ENCODE results near the gene LCNL1.

The LCNL1 gene

GRCh38 chr9:137008312-137008711 is 25.5 kb downstream of the LCNL1 start:
- no peak for DNase-seq (ENCODE audit: low read depth)
- TF ChIP-seq, protein P1, sequence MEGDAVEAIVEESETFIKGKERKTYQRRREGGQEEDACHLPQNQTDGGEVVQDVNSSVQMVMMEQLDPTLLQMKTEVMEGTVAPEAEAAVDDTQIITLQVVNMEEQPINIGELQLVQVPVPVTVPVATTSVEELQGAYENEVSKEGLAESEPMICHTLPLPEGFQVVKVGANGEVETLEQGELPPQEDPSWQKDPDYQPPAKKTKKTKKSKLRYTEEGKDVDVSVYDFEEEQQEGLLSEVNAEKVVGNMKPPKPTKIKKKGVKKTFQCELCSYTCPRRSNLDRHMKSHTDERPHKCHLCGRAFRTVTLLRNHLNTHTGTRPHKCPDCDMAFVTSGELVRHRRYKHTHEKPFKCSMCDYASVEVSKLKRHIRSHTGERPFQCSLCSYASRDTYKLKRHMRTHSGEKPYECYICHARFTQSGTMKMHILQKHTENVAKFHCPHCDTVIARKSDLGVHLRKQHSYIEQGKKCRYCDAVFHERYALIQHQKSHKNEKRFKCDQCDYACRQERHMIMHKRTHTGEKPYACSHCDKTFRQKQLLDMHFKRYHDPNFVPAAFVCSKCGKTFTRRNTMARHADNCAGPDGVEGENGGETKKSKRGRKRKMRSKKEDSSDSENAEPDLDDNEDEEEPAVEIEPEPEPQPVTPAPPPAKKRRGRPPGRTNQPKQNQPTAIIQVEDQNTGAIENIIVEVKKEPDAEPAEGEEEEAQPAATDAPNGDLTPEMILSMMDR (IDR thresholded peaks at IDR 0.05; ENCODE audit: low read depth, low read length, missing control alignments), result no peak
- no peak overlapping the region for H3K4me3 ChIP-seq (ENCODE audit: low read depth, low read length)

DNA sequence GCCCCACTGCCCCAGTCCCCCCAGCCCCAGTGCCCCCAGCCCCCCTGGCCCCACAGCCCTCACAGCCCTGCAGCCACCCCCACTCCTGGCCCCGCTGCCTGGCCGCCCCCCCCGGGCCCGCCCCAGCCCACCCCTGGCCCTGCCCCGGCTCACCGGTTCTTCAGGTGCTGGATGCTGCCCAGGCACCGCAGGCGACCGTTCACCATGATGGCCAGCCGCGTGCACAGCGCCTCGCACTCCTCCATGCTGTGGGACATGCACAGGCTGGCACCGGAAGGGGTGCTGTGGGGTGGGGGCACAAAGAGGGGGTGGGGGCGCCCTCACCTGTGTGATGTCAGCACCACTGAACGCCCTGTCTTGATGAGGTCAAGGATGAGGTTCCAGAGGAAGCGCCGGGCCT is 26.4 kb downstream of the LCNL1 start:
- H3K4me3 ChIP-seq (ENCODE audit: low read depth, low read length), result no peak overlapping the region
- no peak for DNase-seq (ENCODE audit: low read depth)
- TF ChIP-seq, protein P1 (IDR thresholded peaks at IDR 0.05; ENCODE audit: low read depth, low read length, missing control alignments), result no peak

DNA sequence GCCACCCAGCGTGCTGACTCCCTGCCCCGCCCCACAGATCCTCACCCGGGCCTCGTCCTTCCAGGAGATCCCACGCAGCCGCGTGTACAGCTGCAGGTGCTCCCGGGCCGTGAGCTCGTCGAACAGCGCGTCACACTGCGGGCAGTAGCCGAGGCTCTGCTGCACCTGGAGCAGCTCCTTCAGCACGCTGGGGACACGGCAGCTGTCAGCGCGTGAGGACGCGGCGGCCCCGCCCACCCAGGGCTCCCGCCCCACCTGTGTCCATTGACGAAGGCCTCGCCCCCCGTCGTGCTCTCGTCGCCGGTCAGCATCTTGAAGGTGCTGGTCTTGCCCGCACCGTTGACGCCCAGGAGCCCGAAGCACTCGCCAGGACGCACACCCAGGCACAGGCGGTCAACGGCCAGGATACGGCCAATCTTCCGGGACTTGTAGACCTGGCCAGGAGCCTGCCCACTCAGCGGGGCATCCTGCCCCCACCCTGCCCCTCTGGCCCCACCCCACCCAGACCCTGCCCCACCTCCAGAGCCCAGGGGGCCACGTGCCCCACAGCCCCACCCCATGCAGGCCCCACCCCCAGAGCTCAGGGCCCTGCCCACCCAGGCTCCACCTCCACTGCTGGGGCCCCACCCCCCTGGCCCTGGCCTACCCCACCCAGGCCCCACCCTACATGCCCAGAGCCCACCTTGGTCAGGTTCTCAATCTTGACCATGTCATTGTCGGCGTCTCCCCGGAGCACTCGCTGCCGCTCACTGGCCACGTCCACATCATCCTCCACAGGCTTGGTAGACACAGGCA is 27.3 kb downstream of the LCNL1 start:
- TF ChIP-seq, protein P1 (IDR thresholded peaks at IDR 0.05; ENCODE audit: low read depth, low read length, missing control alignments), result no peak
- H3K4me3 ChIP-seq (ENCODE audit: low read depth, low read length), result no peak overlapping the region

DNA sequence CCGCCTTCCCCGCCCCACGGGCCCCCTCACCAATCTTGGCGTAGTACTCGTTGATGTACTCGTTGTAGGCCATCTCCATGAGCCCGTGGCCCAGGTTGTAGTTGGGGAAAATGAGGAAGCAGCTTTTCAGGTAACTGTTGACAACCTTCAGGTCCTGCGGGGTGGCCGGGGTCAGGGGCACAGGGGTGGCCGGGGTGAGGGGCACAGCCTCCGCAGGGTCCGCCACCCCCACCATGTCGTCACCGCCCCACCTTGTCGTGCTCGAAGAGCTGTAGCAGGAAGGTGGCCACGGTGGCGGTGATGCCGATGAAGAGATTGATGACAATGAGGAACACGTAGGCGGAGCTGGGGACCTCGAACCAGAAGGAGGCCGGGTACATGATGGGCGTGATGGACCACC is 28.4 kb downstream of the LCNL1 start:
- TF ChIP-seq, protein P1 (IDR thresholded peaks at IDR 0.05; ENCODE audit: low read depth, low read length, missing control alignments), result no peak
- H3K4me3 ChIP-seq (ENCODE audit: low read depth, low read length), result no peak overlapping the region
- DNase-seq (ENCODE audit: low read depth), result no peak

More for the DNA sequence above, 27.3 kb downstream of the LCNL1 start:
- no peak for DNase-seq (ENCODE audit: low read depth)

- DNase-seq (ENCODE audit: low read depth), result no peak
- H3K4me3 ChIP-seq (ENCODE audit: low read depth, low read length), result no peak overlapping the region
- TF ChIP-seq, protein P1 (IDR thresholded peaks at IDR 0.05; ENCODE audit: low read depth, low read length, missing control alignments), result no peak
Measured at GRCh38 chr9:137011907-137012675, 29.3 kb downstream of the LCNL1 start.

- TF ChIP-seq, protein P1 (IDR thresholded peaks at IDR 0.05; ENCODE audit: low read depth, low read length, missing control alignments), result no peak
- DNase-seq (ENCODE audit: low read depth), result no peak
- no peak overlapping the region for H3K4me3 ChIP-seq (ENCODE audit: low read depth, low read length)
Measured at GRCh38 chr9:137012694-137013570, 30.1 kb downstream of the LCNL1 start.
